HepG2 (cell line): ENCODE results near the gene BGN.

ENCODE experiments used
- ELF1 ChIP-seq: sonication (generic); formaldehyde crosslinking; IDR thresholded peaks from 2 replicates; pipeline ENCODE4 v1.4.0; 2020; ENCODE audit warnings: missing genetic modification reagents
- ELF4 ChIP-seq: sonication (generic); formaldehyde crosslinking; IDR thresholded peaks from 2 replicates; pipeline ENCODE4 v1.5.0; 2020; ENCODE audit warnings: missing genetic modification reagents, mild to moderate bottlenecking, moderate library complexity, borderline replicate concordance
- EP300 ChIP-seq, 3 experiments: sonication (generic) in 1 of 3; formaldehyde crosslinking in 1 of 3; IDR thresholded peaks; 2 replicates each; pipeline versions ENCODE4 v1.5.1 to v1.6.1; 2011 to 2020; ENCODE audit warnings: low read depth in 2 of 3, low read length in 2 of 3, borderline replicate concordance in 1 of 3, improper control_type of control experiment in 1 of 3, mild to moderate bottlenecking in 1 of 3, missing genetic modification reagents in 1 of 3, moderate library complexity in 1 of 3
- MTF2 ChIP-seq: sonication (generic); formaldehyde crosslinking; IDR thresholded peaks from 2 replicates; pipeline ENCODE4 v1.5.0; 2020; ENCODE audit warnings: missing genetic modification reagents, borderline replicate concordance
- TBL1XR1 ChIP-seq: fragments of 150-350 bp; IDR thresholded peaks from 2 replicates; pipeline ENCODE4 v1.6.1; 2014; ENCODE audit warnings: borderline replicate concordance, low read length; ENCODE audit not compliant: partially characterized antibody
- ZNF143 ChIP-seq: sonication (generic); formaldehyde crosslinking; IDR thresholded peaks from 2 replicates; pipeline ENCODE4 v1.4.0; 2020; ENCODE audit warnings: missing genetic modification reagents
- ZNF746 ChIP-seq: sonication (generic); formaldehyde crosslinking; IDR thresholded peaks from 2 replicates; pipeline ENCODE4 v1.8.0; 2022; ENCODE audit warnings: mild to moderate bottlenecking, missing genetic modification reagents
- ZNF792 ChIP-seq: IDR thresholded peaks from 2 replicates; pipeline ENCODE4 v1.6.1; 2016
- TF ChIP-seq, protein P1 (sequence below): sonication (generic); formaldehyde crosslinking; conservative IDR thresholded peaks from 2 replicates; pipeline ENCODE4 v1.4.0; 2020; ENCODE audit warnings: mild to moderate bottlenecking, missing genetic modification reagents, moderate library complexity
- TF ChIP-seq, protein P2 (sequence below): IDR thresholded peaks from 2 replicates; pipeline ENCODE4 v1.6.1; 2016; ENCODE audit warnings: low read depth, missing genetic modification reagents, missing compliant biosample characterization
- TF ChIP-seq, protein P3 (sequence below), 2 experiments: IDR thresholded peaks; 2 replicates each; pipeline ENCODE4 v1.6.1; 2011 to 2012; ENCODE audit warnings: low read length in 2 of 2, borderline replicate concordance in 1 of 2, low read depth in 1 of 2, mild to moderate bottlenecking in 1 of 2, moderate library complexity in 1 of 2

DNA sequence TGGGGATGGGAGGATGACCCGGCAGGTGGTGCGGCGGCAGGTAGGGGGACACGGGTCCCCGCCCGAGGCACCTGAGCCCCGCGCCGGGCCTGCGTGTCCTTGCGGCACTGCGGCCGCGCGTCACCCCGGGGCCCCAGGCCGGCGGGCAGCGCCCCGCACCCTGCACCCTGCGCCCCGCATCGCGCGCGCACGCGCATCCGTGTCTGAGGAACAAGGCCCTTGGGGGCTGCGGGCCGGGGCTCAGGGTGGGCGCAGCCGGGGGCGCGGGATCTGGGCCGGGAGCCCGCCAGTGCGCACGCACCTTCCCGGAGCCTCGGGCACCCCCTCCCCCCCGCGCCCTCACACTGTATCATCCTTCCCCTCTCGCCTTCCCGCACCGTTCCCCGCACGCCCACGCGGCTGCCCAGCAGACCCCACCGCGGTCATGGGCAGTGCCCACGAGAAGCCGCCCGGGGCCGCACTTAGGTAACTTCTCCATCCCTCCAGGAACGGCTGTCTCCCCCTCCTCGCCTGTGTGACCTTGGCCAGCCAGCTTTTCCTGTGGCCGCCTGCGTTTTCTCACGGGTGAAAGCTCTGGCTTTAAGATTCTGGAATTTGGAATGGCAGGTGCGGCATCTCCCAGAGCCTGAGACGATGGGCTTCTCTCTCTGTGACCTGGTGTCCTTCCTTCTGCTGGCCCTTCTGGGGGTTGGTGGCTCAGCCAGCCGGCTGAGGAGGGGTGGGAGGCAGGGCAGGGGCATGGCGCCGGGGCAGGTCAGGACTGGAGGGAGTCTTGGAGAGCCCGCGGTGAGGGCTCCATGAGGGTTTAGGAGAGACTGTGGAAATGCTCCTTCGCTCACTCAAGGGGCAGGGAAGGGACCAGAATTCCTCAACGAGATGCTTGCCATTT is 23.4 kb downstream of the BGN start:
- TF ChIP-seq ELF4 (CRISPR knock-in tag) (no peak), ELF1 (CRISPR knock-in tag) (no peak), ZNF143 (CRISPR knock-in tag) (no peak), EP300 (IDR thresholded peaks at IDR 0.05; ENCODE audit: low read depth in 2 of 2, low read length in 2 of 2) (no peak), EP300 (CRISPR knock-in tag; IDR thresholded peaks at IDR 0.05; ENCODE audit: borderline replicate concordance) (no peak), ZNF792 (CRISPR knock-in tag) (no peak), TBL1XR1 (no peak), MTF2 (no peak), ZNF746 (CRISPR knock-in tag) (no peak)
- TF ChIP-seq, protein P1, sequence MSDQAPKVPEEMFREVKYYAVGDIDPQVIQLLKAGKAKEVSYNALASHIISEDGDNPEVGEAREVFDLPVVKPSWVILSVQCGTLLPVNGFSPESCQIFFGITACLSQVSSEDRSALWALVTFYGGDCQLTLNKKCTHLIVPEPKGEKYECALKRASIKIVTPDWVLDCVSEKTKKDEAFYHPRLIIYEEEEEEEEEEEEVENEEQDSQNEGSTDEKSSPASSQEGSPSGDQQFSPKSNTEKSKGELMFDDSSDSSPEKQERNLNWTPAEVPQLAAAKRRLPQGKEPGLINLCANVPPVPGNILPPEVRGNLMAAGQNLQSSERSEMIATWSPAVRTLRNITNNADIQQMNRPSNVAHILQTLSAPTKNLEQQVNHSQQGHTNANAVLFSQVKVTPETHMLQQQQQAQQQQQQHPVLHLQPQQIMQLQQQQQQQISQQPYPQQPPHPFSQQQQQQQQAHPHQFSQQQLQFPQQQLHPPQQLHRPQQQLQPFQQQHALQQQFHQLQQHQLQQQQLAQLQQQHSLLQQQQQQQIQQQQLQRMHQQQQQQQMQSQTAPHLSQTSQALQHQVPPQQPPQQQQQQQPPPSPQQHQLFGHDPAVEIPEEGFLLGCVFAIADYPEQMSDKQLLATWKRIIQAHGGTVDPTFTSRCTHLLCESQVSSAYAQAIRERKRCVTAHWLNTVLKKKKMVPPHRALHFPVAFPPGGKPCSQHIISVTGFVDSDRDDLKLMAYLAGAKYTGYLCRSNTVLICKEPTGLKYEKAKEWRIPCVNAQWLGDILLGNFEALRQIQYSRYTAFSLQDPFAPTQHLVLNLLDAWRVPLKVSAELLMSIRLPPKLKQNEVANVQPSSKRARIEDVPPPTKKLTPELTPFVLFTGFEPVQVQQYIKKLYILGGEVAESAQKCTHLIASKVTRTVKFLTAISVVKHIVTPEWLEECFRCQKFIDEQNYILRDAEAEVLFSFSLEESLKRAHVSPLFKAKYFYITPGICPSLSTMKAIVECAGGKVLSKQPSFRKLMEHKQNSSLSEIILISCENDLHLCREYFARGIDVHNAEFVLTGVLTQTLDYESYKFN (CRISPR knock-in tag), result no peak
- TF ChIP-seq, protein P2, sequence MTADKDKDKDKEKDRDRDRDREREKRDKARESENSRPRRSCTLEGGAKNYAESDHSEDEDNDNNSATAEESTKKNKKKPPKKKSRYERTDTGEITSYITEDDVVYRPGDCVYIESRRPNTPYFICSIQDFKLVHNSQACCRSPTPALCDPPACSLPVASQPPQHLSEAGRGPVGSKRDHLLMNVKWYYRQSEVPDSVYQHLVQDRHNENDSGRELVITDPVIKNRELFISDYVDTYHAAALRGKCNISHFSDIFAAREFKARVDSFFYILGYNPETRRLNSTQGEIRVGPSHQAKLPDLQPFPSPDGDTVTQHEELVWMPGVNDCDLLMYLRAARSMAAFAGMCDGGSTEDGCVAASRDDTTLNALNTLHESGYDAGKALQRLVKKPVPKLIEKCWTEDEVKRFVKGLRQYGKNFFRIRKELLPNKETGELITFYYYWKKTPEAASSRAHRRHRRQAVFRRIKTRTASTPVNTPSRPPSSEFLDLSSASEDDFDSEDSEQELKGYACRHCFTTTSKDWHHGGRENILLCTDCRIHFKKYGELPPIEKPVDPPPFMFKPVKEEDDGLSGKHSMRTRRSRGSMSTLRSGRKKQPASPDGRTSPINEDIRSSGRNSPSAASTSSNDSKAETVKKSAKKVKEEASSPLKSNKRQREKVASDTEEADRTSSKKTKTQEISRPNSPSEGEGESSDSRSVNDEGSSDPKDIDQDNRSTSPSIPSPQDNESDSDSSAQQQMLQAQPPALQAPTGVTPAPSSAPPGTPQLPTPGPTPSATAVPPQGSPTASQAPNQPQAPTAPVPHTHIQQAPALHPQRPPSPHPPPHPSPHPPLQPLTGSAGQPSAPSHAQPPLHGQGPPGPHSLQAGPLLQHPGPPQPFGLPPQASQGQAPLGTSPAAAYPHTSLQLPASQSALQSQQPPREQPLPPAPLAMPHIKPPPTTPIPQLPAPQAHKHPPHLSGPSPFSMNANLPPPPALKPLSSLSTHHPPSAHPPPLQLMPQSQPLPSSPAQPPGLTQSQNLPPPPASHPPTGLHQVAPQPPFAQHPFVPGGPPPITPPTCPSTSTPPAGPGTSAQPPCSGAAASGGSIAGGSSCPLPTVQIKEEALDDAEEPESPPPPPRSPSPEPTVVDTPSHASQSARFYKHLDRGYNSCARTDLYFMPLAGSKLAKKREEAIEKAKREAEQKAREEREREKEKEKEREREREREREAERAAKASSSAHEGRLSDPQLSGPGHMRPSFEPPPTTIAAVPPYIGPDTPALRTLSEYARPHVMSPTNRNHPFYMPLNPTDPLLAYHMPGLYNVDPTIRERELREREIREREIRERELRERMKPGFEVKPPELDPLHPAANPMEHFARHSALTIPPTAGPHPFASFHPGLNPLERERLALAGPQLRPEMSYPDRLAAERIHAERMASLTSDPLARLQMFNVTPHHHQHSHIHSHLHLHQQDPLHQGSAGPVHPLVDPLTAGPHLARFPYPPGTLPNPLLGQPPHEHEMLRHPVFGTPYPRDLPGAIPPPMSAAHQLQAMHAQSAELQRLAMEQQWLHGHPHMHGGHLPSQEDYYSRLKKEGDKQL, result no peak
- TF ChIP-seq, protein P3, sequence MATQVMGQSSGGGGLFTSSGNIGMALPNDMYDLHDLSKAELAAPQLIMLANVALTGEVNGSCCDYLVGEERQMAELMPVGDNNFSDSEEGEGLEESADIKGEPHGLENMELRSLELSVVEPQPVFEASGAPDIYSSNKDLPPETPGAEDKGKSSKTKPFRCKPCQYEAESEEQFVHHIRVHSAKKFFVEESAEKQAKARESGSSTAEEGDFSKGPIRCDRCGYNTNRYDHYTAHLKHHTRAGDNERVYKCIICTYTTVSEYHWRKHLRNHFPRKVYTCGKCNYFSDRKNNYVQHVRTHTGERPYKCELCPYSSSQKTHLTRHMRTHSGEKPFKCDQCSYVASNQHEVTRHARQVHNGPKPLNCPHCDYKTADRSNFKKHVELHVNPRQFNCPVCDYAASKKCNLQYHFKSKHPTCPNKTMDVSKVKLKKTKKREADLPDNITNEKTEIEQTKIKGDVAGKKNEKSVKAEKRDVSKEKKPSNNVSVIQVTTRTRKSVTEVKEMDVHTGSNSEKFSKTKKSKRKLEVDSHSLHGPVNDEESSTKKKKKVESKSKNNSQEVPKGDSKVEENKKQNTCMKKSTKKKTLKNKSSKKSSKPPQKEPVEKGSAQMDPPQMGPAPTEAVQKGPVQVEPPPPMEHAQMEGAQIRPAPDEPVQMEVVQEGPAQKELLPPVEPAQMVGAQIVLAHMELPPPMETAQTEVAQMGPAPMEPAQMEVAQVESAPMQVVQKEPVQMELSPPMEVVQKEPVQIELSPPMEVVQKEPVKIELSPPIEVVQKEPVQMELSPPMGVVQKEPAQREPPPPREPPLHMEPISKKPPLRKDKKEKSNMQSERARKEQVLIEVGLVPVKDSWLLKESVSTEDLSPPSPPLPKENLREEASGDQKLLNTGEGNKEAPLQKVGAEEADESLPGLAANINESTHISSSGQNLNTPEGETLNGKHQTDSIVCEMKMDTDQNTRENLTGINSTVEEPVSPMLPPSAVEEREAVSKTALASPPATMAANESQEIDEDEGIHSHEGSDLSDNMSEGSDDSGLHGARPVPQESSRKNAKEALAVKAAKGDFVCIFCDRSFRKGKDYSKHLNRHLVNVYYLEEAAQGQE (IDR thresholded peaks at IDR 0.05; ENCODE audit: borderline replicate concordance in 1 of 2, low read depth in 1 of 2, low read length in 2 of 2), result no peak
